SK-N-SH treated with all-trans-retinoic acid at 6 μM for 48 hours (cell line): ENCODE measurements around the gene SMAD3.

Experiments used
- ATAC-seq: fragments of 200-7000 bp; cut with Tn5 transposase; 3 replicates; pipeline ENCODE4 v1.9.1; 2020; ENCODE audit warnings: mild to moderate bottlenecking, moderate library complexity
- ARNTL ChIP-seq: fragments of 450-650 bp; formaldehyde crosslinking; IDR thresholded peaks from 2 replicates; pipeline ENCODE4 v1.5.0; 2020; ENCODE audit warnings: low read depth, mild to moderate bottlenecking, moderate library complexity, borderline replicate concordance
- CSDC2 ChIP-seq: fragments of 250-450 bp; sonication (Bioruptor Pico); IDR thresholded peaks from 2 replicates; pipeline ENCODE4 v1.5.0; 2020; ENCODE audit warnings: mild to moderate bottlenecking, moderate library complexity
- ESRRG ChIP-seq: fragments of 250-450 bp; sonication (Bioruptor Pico); IDR thresholded peaks from 2 replicates; pipeline ENCODE4 v1.6.1; 2021; ENCODE audit warnings: mild to moderate bottlenecking
- GLIS3 ChIP-seq: fragments of 250-450 bp; sonication (Bioruptor Pico); IDR thresholded peaks from 2 replicates; pipeline ENCODE4 v1.5.0; 2020; ENCODE audit warnings: mild to moderate bottlenecking, moderate library complexity
- ISL1 ChIP-seq: fragments of 250-450 bp; sonication (Bioruptor Pico); IDR thresholded peaks from 2 replicates; pipeline ENCODE4 v2.1.2; 2022; ENCODE audit warnings: mild to moderate bottlenecking, moderate library complexity
- OSR1 ChIP-seq: fragments of 250-450 bp; sonication (Bioruptor Pico); IDR thresholded peaks from 2 replicates; pipeline ENCODE4 v1.8.0; 2022; ENCODE audit warnings: moderate library complexity, mild to moderate bottlenecking, inconsistent platforms
- PPARA ChIP-seq: fragments of 250-450 bp; sonication (Bioruptor Pico); IDR thresholded peaks from 2 replicates; pipeline ENCODE4 v1.5.0; 2020; ENCODE audit warnings: mild to moderate bottlenecking, borderline replicate concordance
- RARB ChIP-seq: fragments of 250-450 bp; sonication (Bioruptor Pico); IDR thresholded peaks from 2 replicates; pipeline ENCODE4 v1.8.0; 2021; ENCODE audit warnings: mild to moderate bottlenecking, moderate library complexity
- SNAI2 ChIP-seq: fragments of 250-450 bp; sonication (Bioruptor Pico); IDR thresholded peaks from 2 replicates; pipeline ENCODE4 v1.5.0; 2020; ENCODE audit warnings: mild to moderate bottlenecking, moderate library complexity
- TCF4 ChIP-seq: fragments of 250-450 bp; sonication (Bioruptor Pico); IDR thresholded peaks from 2 replicates; pipeline ENCODE4 v1.8.0; 2021; ENCODE audit warnings: mild to moderate bottlenecking, moderate library complexity, borderline replicate concordance
- TOX ChIP-seq: fragments of 250-450 bp; sonication (Bioruptor Pico); IDR thresholded peaks from 2 replicates; pipeline ENCODE4 v1.8.0; 2021; ENCODE audit warnings: mild to moderate bottlenecking, moderate library complexity, borderline replicate concordance
- ZC3H10 ChIP-seq: fragments of 250-450 bp; sonication (Bioruptor Pico); IDR thresholded peaks from 2 replicates; pipeline ENCODE4 v1.5.1; 2021; ENCODE audit warnings: mild to moderate bottlenecking, moderate library complexity
- ZFP3 ChIP-seq: fragments of 250-450 bp; sonication (Bioruptor Pico); IDR thresholded peaks from 2 replicates; pipeline ENCODE4 v1.5.0; 2020; ENCODE audit warnings: mild to moderate bottlenecking, moderate library complexity
- ZFP30 ChIP-seq: fragments of 450-650 bp; formaldehyde crosslinking; IDR thresholded peaks from 2 replicates; pipeline ENCODE4 v1.5.0; 2022; ENCODE audit warnings: mild to moderate bottlenecking, moderate library complexity
- ZNF70 ChIP-seq: fragments of 450-650 bp; formaldehyde crosslinking; IDR thresholded peaks from 2 replicates; pipeline ENCODE4 v1.5.0; 2020; ENCODE audit warnings: mild to moderate bottlenecking, moderate library complexity
- ZNF8 ChIP-seq: fragments of 450-650 bp; formaldehyde crosslinking; IDR thresholded peaks from 2 replicates; pipeline ENCODE4 v1.5.0; 2020; ENCODE audit warnings: mild to moderate bottlenecking, moderate library complexity
- TF ChIP-seq, protein P1 (sequence below): fragments of 250-450 bp; sonication (Bioruptor Pico); IDR thresholded peaks from 2 replicates; pipeline ENCODE4 v1.5.1; 2020; ENCODE audit warnings: low read depth, mild to moderate bottlenecking, moderate library complexity
- TF ChIP-seq, protein P2 (sequence below): fragments of 250-450 bp; sonication (Bioruptor Pico); IDR thresholded peaks from 2 replicates; pipeline ENCODE4 v1.8.0; 2020; ENCODE audit warnings: mild to moderate bottlenecking, moderate library complexity, borderline replicate concordance
- TF ChIP-seq, protein P3 (sequence below): fragments of 250-450 bp; sonication (Bioruptor Pico); IDR thresholded peaks from 2 replicates; pipeline ENCODE4 v1.5.1; 2021; ENCODE audit warnings: mild to moderate bottlenecking, moderate library complexity
- TF ChIP-seq, protein P4 (sequence below): fragments of 250-450 bp; sonication (Bioruptor Pico); IDR thresholded peaks from 2 replicates; pipeline ENCODE4 v1.5.0; 2020; ENCODE audit warnings: mild to moderate bottlenecking, moderate library complexity
- TF ChIP-seq, protein P5 (sequence below): fragments of 250-450 bp; sonication (Bioruptor Pico); IDR thresholded peaks from 2 replicates; pipeline ENCODE4 v1.8.0; 2021; ENCODE audit warnings: low read depth, mild to moderate bottlenecking, moderate library complexity, borderline replicate concordance

Gene SMAD3

DNA sequence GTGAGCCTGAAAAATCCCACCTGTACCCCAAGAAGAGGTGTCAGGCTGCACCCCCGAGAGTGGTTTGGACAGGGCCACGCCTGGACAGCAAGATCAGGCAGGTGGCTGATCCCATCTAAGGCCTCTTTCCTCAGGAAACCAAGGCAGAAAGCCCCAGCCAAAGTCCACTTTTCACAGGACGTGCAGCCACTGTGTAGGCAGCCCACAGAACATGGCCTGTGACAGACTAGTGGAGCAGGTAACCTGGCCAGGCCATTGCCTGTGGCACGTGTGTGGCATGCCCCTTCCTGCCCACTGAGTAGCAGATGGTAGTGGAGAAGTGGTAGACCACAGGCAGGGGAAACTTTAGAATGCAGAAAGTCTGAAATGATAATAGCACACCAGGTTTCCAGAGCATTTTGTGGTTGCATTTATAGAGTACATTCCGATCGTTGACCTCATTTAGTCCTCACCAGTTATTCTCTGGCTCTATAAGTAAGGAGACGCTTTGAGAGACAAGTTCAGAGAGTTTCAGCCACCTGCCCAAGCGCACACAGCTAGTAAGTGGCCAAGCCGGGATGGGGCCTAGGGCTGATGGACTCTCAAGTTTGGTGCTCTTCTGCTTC, 120.3 kb downstream of the SMAD3 start (continued):
- TF ChIP-seq, protein P1, sequence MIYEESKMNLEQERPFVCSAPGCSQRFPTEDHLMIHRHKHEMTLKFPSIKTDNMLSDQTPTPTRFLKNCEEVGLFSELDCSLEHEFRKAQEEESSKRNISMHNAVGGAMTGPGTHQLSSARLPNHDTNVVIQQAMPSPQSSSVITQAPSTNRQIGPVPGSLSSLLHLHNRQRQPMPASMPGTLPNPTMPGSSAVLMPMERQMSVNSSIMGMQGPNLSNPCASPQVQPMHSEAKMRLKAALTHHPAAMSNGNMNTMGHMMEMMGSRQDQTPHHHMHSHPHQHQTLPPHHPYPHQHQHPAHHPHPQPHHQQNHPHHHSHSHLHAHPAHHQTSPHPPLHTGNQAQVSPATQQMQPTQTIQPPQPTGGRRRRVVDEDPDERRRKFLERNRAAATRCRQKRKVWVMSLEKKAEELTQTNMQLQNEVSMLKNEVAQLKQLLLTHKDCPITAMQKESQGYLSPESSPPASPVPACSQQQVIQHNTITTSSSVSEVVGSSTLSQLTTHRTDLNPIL (CRISPR knock-in tag), result no peak
- no peak for TF ChIP-seq GLIS3 (CRISPR knock-in tag)
- no peak for TF ChIP-seq CSDC2 (CRISPR knock-in tag)
- TF ChIP-seq PPARA (CRISPR knock-in tag), result no peak
- no peak for TF ChIP-seq ZFP30 (CRISPR knock-in tag)
- no peak for TF ChIP-seq RARB
- no peak for TF ChIP-seq ISL1 (CRISPR knock-in tag)
- no peak for TF ChIP-seq ZC3H10 (CRISPR knock-in tag)
- no peak for TF ChIP-seq SNAI2 (CRISPR knock-in tag)
- TF ChIP-seq ZNF70, result no peak
- TF ChIP-seq, protein P2, sequence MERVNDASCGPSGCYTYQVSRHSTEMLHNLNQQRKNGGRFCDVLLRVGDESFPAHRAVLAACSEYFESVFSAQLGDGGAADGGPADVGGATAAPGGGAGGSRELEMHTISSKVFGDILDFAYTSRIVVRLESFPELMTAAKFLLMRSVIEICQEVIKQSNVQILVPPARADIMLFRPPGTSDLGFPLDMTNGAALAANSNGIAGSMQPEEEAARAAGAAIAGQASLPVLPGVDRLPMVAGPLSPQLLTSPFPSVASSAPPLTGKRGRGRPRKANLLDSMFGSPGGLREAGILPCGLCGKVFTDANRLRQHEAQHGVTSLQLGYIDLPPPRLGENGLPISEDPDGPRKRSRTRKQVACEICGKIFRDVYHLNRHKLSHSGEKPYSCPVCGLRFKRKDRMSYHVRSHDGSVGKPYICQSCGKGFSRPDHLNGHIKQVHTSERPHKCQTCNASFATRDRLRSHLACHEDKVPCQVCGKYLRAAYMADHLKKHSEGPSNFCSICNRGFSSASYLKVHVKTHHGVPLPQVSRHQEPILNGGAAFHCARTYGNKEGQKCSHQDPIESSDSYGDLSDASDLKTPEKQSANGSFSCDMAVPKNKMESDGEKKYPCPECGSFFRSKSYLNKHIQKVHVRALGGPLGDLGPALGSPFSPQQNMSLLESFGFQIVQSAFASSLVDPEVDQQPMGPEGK (CRISPR knock-in tag), result no peak

DNA sequence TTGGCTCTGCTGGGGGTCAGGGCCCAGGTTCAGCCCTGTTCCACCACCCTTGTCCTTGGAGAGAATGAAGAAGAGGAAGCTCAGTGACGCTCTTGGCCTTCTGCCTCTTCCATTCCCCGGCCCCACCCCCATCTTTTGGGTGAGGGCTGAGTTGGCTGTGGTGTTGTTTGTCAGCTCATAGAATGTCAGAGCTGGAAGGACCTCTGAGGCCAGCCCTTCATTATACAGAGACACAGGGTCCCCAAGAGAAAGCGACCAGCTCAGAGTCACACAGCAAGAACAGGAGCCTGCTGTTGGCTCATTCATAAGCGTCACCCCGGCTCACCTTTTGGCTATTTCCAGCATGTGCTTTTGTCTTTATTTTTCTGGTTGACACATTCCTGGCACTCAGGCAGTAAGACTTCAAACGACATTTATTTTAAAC, 120.8 kb downstream of the SMAD3 start:
- ATAC-seq, result no peak
- TF ChIP-seq ZNF70 (no peak), ZC3H10 (CRISPR knock-in tag) (no peak), SNAI2 (CRISPR knock-in tag) (no peak), GLIS3 (CRISPR knock-in tag) (no peak), ZFP30 (CRISPR knock-in tag) (no peak), CSDC2 (CRISPR knock-in tag) (no peak)
- TF ChIP-seq, protein P3, sequence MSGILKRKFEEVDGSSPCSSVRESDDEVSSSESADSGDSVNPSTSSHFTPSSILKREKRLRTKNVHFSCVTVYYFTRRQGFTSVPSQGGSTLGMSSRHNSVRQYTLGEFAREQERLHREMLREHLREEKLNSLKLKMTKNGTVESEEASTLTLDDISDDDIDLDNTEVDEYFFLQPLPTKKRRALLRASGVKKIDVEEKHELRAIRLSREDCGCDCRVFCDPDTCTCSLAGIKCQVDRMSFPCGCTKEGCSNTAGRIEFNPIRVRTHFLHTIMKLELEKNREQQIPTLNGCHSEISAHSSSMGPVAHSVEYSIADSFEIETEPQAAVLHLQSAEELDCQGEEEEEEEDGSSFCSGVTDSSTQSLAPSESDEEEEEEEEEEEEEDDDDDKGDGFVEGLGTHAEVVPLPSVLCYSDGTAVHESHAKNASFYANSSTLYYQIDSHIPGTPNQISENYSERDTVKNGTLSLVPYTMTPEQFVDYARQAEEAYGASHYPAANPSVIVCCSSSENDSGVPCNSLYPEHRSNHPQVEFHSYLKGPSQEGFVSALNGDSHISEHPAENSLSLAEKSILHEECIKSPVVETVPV (CRISPR knock-in tag), result no peak

DNA sequence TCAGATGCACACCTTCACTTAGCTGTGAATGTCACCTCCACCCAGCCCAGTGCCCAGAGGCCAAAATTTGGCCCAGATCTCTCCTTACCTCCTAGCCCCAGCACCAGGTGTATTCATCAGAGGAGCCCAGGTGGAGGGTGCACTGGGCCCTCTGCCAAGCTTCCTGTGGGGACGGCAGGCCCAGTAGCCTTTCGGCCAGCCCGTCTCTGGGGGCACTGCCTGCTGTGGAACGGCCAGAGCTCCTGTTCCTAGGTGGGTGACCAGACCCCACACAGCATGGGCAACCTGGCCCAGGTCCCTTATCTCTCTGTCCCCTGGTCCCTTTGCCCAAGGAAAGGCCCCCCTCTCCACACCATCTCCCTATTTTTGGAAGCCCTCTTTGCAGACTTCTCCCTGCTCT, 121.3 kb downstream of the SMAD3 start:
- TF ChIP-seq ZC3H10 (CRISPR knock-in tag) (no peak), TOX (CRISPR knock-in tag) (no peak), ZNF8 (CRISPR knock-in tag) (no peak), ZFP30 (CRISPR knock-in tag) (no peak), CSDC2 (CRISPR knock-in tag) (no peak), TCF4 (CRISPR knock-in tag) (no peak), ESRRG (CRISPR knock-in tag) (no peak), ARNTL (CRISPR knock-in tag) (no peak), PPARA (CRISPR knock-in tag) (no peak), OSR1 (no peak), ZFP3 (no peak), SNAI2 (CRISPR knock-in tag) (no peak), RARB (no peak)
- TF ChIP-seq, protein P4, sequence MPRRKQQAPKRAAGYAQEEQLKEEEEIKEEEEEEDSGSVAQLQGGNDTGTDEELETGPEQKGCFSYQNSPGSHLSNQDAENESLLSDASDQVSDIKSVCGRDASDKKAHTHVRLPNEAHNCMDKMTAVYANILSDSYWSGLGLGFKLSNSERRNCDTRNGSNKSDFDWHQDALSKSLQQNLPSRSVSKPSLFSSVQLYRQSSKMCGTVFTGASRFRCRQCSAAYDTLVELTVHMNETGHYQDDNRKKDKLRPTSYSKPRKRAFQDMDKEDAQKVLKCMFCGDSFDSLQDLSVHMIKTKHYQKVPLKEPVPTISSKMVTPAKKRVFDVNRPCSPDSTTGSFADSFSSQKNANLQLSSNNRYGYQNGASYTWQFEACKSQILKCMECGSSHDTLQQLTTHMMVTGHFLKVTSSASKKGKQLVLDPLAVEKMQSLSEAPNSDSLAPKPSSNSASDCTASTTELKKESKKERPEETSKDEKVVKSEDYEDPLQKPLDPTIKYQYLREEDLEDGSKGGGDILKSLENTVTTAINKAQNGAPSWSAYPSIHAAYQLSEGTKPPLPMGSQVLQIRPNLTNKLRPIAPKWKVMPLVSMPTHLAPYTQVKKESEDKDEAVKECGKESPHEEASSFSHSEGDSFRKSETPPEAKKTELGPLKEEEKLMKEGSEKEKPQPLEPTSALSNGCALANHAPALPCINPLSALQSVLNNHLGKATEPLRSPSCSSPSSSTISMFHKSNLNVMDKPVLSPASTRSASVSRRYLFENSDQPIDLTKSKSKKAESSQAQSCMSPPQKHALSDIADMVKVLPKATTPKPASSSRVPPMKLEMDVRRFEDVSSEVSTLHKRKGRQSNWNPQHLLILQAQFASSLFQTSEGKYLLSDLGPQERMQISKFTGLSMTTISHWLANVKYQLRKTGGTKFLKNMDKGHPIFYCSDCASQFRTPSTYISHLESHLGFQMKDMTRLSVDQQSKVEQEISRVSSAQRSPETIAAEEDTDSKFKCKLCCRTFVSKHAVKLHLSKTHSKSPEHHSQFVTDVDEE, result no peak
- TF ChIP-seq, protein P5, sequence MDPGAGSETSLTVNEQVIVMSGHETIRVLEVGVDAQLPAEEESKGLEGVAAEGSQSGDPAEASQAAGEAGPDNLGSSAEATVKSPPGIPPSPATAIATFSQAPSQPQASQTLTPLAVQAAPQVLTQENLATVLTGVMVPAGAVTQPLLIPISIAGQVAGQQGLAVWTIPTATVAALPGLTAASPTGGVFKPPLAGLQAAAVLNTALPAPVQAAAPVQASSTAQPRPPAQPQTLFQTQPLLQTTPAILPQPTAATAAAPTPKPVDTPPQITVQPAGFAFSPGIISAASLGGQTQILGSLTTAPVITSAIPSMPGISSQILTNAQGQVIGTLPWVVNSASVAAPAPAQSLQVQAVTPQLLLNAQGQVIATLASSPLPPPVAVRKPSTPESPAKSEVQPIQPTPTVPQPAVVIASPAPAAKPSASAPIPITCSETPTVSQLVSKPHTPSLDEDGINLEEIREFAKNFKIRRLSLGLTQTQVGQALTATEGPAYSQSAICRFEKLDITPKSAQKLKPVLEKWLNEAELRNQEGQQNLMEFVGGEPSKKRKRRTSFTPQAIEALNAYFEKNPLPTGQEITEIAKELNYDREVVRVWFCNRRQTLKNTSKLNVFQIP (CRISPR knock-in tag), result no peak
- TF ChIP-seq, protein P2 (CRISPR knock-in tag), result no peak
- TF ChIP-seq, protein P3 (CRISPR knock-in tag), result no peak
- no peak for ATAC-seq
